Progenitor cell of endocrine pancreas (in vitro differentiated cells): ENCODE data around the gene AK5. TPM values are rescaled to one million over a fixed set of nuclear protein-coding genes. Genes with fewer than 3 reads are reported as not detected.

ENCODE experiments used
- DNase-seq: peaks from one replicate; pipeline ENCODE4 v3.0.0; 2021; ENCODE audit warnings: low spot score; ENCODE audit not compliant: unreplicated experiment
- H3K27ac Mint-ChIP-seq: 2 replicates; pipeline ENCODE4 v1.8.0; 2021; ENCODE audit warnings: mild to moderate bottlenecking, moderate library complexity, mixed read lengths
- H3K27me3 Mint-ChIP-seq: 2 replicates; pipeline ENCODE4 v1.8.0; 2021; ENCODE audit warnings: mixed read lengths
- H3K36me3 Mint-ChIP-seq: 2 replicates; pipeline ENCODE4 v1.8.0; 2022; ENCODE audit warnings: mixed read lengths; ENCODE audit not compliant: insufficient read depth
- H3K4me1 Mint-ChIP-seq: 2 replicates; pipeline ENCODE4 v1.8.0; 2021; ENCODE audit warnings: low read depth, mixed read lengths
- H3K4me3 Mint-ChIP-seq: 2 replicates; pipeline ENCODE4 v1.8.0; 2021; ENCODE audit warnings: low read depth, mild to moderate bottlenecking, moderate library complexity, mixed read lengths
- H3K9me3 Mint-ChIP-seq: 2 replicates; pipeline ENCODE4 v1.8.0; 2021; ENCODE audit warnings: low read depth, mixed read lengths
- total RNA-seq: library from RNA; stranded (reverse); gene quantifications from 2 replicates; pipeline ENCODE4 v1.2.1, GENCODE V29; 2021
- TF ChIP-seq, protein P1 (sequence below): fragments of 200-600 bp; sonication (generic); IDR thresholded peaks from one replicate; pipeline ENCODE4 v1.5.0; 2021; ENCODE audit warnings: antibody characterized with exemption, mild to moderate bottlenecking; ENCODE audit not compliant: unreplicated experiment

Gene AK5
- total RNA-seq, 1 donor from 2014 or later: 4.0 TPM

DNA sequence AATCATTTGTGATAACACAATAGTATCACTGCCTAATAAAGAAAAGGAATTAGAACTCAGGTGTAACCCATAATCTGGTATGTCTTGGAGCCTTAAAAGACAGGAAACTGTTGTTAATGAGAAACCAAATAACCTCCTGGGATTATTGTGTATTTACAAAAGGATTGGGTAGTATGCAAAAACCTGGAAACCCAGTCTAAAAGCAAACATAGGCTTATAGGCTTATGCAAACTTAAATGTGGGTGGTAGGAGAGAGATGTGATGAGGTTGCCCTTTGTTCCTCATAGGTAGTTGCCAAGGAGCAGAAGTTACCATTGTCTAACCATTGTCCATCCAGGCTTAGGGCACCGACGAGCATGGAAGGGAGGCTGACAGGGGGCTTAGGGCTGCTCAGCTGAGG is 165.8 kb downstream of the AK5 start:
- H3K27ac Mint-ChIP-seq: peak overlapping the region; percentile 70

DNA sequence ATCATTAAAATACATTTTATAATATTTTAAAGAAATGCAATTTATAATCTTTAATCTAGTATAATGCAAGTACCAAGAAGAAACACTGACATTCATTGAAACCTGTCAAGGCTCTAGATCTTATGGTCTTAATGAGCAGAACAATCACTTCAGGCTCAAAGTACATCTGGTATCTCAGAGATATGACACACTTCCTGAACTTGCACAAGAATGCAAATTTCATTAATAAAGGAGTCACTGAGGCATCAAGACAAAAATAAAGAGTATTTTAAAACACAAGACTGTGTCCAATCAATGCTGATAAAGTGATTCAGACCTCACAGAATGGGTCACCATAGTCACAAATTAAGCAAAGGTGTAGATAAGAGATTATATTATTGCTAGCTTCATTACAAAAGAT is 178.1 kb downstream of the AK5 start:
- Mint-ChIP-seq H3K9me3 (no peaks in the 10 kb centered on the region), H3K4me3 (no peak overlapping the region), H3K4me1 (peaks cover 1% of the 10 kb centered on the region), H3K36me3 (no peaks in the 10 kb centered on the region), H3K27ac (no peak overlapping the region), H3K27me3 (peaks cover 9% of the 10 kb centered on the region)
- no peak for DNase-seq
- TF ChIP-seq, protein P1, sequence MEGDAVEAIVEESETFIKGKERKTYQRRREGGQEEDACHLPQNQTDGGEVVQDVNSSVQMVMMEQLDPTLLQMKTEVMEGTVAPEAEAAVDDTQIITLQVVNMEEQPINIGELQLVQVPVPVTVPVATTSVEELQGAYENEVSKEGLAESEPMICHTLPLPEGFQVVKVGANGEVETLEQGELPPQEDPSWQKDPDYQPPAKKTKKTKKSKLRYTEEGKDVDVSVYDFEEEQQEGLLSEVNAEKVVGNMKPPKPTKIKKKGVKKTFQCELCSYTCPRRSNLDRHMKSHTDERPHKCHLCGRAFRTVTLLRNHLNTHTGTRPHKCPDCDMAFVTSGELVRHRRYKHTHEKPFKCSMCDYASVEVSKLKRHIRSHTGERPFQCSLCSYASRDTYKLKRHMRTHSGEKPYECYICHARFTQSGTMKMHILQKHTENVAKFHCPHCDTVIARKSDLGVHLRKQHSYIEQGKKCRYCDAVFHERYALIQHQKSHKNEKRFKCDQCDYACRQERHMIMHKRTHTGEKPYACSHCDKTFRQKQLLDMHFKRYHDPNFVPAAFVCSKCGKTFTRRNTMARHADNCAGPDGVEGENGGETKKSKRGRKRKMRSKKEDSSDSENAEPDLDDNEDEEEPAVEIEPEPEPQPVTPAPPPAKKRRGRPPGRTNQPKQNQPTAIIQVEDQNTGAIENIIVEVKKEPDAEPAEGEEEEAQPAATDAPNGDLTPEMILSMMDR: no peak

More for the DNA sequence above, 165.8 kb downstream of the AK5 start:
- no peak overlapping the region for H3K4me3 Mint-ChIP-seq
- peaks cover 1% of the 10 kb centered on the region for H3K36me3 Mint-ChIP-seq
- H3K9me3 Mint-ChIP-seq: peaks cover 8% of the 10 kb centered on the region
- TF ChIP-seq, protein P1: no peak
- no peaks in the 10 kb centered on the region for H3K27me3 Mint-ChIP-seq
- no peak for DNase-seq
- H3K4me1 Mint-ChIP-seq: peaks cover 6% of the 10 kb centered on the region

DNA sequence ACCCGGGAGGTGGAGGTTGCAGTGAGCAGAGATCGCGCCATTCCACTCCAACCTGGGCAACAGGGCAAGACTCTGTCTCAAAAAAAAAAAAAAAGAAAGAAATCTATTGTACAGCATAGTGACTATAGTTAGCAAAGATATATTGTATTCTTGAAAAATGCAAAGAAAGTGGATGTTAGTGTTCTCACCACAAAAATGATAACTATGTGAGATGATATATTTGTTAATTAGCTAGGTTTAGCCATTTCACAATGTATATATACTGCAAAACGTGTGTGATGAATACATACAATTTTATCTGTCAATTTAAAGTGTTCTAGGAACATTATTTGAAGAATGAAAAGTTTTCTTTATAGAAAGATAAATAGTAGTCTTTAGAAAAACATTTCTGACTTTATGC is 179.9 kb downstream of the AK5 start:
- Mint-ChIP-seq H3K4me3 (no peak overlapping the region), H3K36me3 (no peaks in the 10 kb centered on the region), H3K27me3 (peaks cover 11% of the 10 kb centered on the region), H3K4me1 (peaks cover 1% of the 10 kb centered on the region), H3K9me3 (no peaks in the 10 kb centered on the region), H3K27ac (no peak overlapping the region)
- TF ChIP-seq, protein P1: no peak
- DNase-seq: no peak

DNA sequence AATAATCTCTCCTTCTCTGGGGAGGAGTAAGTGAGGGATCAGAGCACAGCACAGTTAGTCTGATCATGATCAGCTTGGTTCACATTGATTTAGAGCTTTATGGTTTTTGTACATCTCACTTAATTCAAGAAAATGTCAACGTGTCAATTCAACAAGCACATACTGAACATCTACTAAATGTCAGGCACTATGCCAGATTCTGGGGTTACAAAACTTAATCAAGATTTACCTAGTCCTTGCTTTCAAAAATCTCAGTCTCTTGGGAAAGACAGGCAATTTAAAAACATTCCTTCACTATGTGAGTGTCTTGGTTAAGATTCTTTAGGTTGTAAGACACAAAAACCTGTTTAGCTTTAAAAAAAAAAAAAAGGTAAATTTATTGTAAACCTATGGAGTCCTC is 181.4 kb downstream of the AK5 start:
- no peak for DNase-seq
- no peaks in the 10 kb centered on the region for H3K36me3 Mint-ChIP-seq
- TF ChIP-seq, protein P1: no peak
- H3K27ac Mint-ChIP-seq: no peak overlapping the region
- H3K27me3 Mint-ChIP-seq: peaks cover 5% of the 10 kb centered on the region
- H3K4me1 Mint-ChIP-seq: peaks cover 13% of the 10 kb centered on the region
- no peaks in the 10 kb centered on the region for H3K9me3 Mint-ChIP-seq
- no peak overlapping the region for H3K4me3 Mint-ChIP-seq

DNA sequence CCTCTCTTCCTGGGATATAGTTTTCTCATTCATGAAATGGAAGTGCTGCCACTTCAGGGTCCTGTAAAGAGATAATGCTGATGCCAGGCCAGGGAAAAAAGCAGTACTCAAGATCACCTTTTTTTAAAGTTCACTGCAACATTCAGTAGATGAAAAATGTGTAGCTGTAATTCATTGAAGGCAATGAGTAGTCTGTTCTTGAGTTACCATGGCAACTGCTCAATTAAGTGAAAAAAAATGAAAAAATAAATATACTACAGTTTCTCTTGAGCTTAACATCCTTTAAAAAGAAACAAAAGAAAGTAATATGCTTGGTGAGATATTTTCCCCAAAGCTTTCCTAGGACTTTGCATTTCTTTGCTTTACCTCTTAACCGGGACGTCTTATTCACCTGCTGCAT is 183.3 kb downstream of the AK5 start:
- TF ChIP-seq, protein P1: no peak

More for the DNA sequence above, 183.3 kb downstream of the AK5 start:
- peaks cover 30% of the 10 kb centered on the region for H3K4me1 Mint-ChIP-seq
- no peaks in the 10 kb centered on the region for H3K36me3 Mint-ChIP-seq
- DNase-seq: no peak
- no peaks in the 10 kb centered on the region for H3K9me3 Mint-ChIP-seq
- H3K4me3 Mint-ChIP-seq: no peak overlapping the region
- peaks cover 5% of the 10 kb centered on the region for H3K27me3 Mint-ChIP-seq
- H3K27ac Mint-ChIP-seq: no peak overlapping the region
